AG04449 (cell line): ENCODE results near the gene CS.
"Not testable (repeated sequence)": the region's sequence is repeated elsewhere in the genome, so short reads cannot be mapped to it uniquely, and the experiment has no call there.

Experiments
- CTCF ChIA-PET: fragments of 350-600 bp; formaldehyde crosslinking; extraction: SDS; loops from one replicate; lab custom pipeline; 2021; ENCODE audit warnings: antibody characterized with exemption; lab: Yijun Ruan, JAX
- POLR2A ChIA-PET: fragments of 400-600, 350-600 bp; formaldehyde crosslinking; extraction: SDS; loops from one replicate; lab custom pipeline; 2020; ENCODE audit warnings: antibody characterized with exemption, inconsistent platforms; lab: Yijun Ruan, JAX
- DNase-seq: peaks from one replicate; pipeline ENCODE4 v3.0.0-alpha.2; 2010; ENCODE audit warnings: low read depth, low spot score
- H3K4me3 ChIP-seq: 2 replicates; pipeline ENCODE4 v1.5.1; 2011; ENCODE audit warnings: low read depth, mild to moderate bottlenecking, control low read depth, low read length
- CTCF ChIP-seq: IDR thresholded peaks from one replicate; pipeline ENCODE4 v1.5.1; 2011; ENCODE audit warnings: mild to moderate bottlenecking, moderate library complexity, low read length, control low read depth, inconsistent platforms; ENCODE audit not compliant: insufficient read depth; ENCODE audit errors: missing control alignments

The CS gene

GRCh38 chr12:56267443-56268071 lies 32.6 kb downstream of the CS start:
- CTCF ChIA-PET, result interaction anchor here (0.8 to 8.3 kb wide), 17 partner anchors 9 to 194 kb away, joined by 3 to 87 read pairs (median 6); partner anchors contain the start of genes ANKRD52, RNF41 and SMARCC2
- peak overlapping the region; percentile 87 for H3K4me3 ChIP-seq
- POLR2A ChIA-PET, result interaction anchor here (0.6 to 2.2 kb wide), 8 partner anchors 9 to 92 kb away, joined by 3 to 13 read pairs (median 6); partner anchors contain the start of genes ANKRD52, RNF41, SMARCC2 and STAT2
- TF ChIP-seq CTCF, result no peak
- DNase-seq, result no peak

GRCh38 chr12:56266693-56267442 lies 33.3 kb downstream of the CS start, which contains the start of gene COQ10A:
TSS of gene COQ10A (plus strand) at chr12:56266942. CDS start at chr12:56267119, 177 bp downstream.
- peak; percentile 78 for TF ChIP-seq CTCF
- H3K4me3 ChIP-seq, result peak within 1 kb of the TSS; percentile 87
- DNase-seq, result no peak
- ChIA-PET POLR2A (interaction anchor here (0.6 to 2.2 kb wide), 10 partner anchors 9 to 93 kb away, joined by 3 to 13 read pairs (median 5); partner anchors contain the start of genes ANKRD52, RNF41, SMARCC2 and STAT2), CTCF (interaction anchor here (0.7 to 8.3 kb wide), 25 partner anchors 9 to 368 kb away, joined by 3 to 87 read pairs (median 5); partner anchors contain the start of genes ANKRD52, RNF41, SMARCC2 and TIMELESS)

GRCh38 chr12:56266068-56266692 lies 34.0 kb downstream of the CS start:
- POLR2A ChIA-PET, result interaction anchor here (0.6 to 2.2 kb wide), 6 partner anchors 8 to 93 kb away, joined by 3 to 13 read pairs (median 4); partner anchors contain the start of genes ANKRD52 and SMARCC2
- not testable (repeated sequence) for DNase-seq
- peak overlapping the region; percentile 87 for H3K4me3 ChIP-seq
- CTCF ChIA-PET, result interaction anchor here (0.7 to 8.3 kb wide), 19 partner anchors 8 to 369 kb away, joined by 3 to 87 read pairs (median 6); partner anchors contain the start of genes ANKRD52, RNF41, SMARCC2 and TIMELESS

GRCh38 chr12:56262955-56263354 lies 37.2 kb downstream of the CS start:
- CTCF ChIA-PET, result interaction anchor here (0.9 to 1.5 kb wide), 4 partner anchors 9 to 70 kb away, joined by 3 to 4 read pairs (median 3); partner anchors contain the start of gene RNF41
- not testable (repeated sequence) for DNase-seq

GRCh38 chr12:56261503-56262232 lies 38.5 kb downstream of the CS start:
- POLR2A ChIA-PET, result no interaction called here
- CTCF ChIA-PET, result interaction anchor here (0.8 to 5.3 kb wide), 8 partner anchors 8 to 202 kb away, joined by 3 to 26 read pairs (median 3); partner anchors contain the start of genes RNF41 and SMARCC2
- TF ChIP-seq CTCF, result no peak
- DNase-seq, result peak; percentile 57
- H3K4me3 ChIP-seq, result no peak overlapping the region

More at GRCh38 chr12:56262955-56263354, 37.2 kb downstream of the CS start:
- not testable (repeated sequence) for H3K4me3 ChIP-seq
- POLR2A ChIA-PET, result interaction anchor here (0.8 kb wide), 1 partner anchor 14 kb away, joined by 3 read pairs; no protein-coding TSS in a partner anchor

- ChIA-PET POLR2A (no interaction called here), CTCF (interaction anchor here (0.8 to 5.3 kb wide), 8 partner anchors 8 to 203 kb away, joined by 3 to 26 read pairs (median 3); partner anchors contain the start of genes RNF41 and SMARCC2)
- no peak for DNase-seq
- TF ChIP-seq CTCF, result no peak
- H3K4me3 ChIP-seq, result no peak overlapping the region
Measured at GRCh38 chr12:56260921-56261320, 39.2 kb downstream of the CS start.
